ENCODE measurements around the gene PRCP. TPM values are rescaled to one million over a fixed set of nuclear protein-coding genes. Genes with fewer than 3 reads are reported as not detected.
"Not testable (repeated sequence)": the region's sequence is repeated elsewhere in the genome, so short reads cannot be mapped to it uniquely, and the experiment has no call there.

The PRCP gene
- total RNA-seq, 2 donors from 2014 or later = 27.4 to 47.9 TPM

DNA sequence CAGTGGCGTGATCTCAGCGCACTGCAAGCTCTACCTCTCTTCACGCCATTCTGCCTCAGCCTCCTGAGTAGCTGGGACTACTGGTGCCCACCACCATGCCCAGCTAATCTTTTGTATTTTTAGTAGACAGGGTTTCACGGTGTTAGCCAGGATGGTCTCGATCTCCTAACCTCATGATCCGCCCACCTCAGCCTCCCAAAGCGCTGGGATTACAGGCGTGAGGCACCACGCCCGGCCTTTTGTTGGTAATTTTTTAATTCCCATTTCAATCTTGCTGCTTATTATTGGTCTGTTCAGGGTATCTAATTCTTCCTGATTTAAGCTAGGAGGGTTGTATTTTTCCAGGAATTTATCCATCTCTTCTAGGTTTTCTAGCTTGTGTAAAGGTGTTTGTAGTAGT lies 19.6 kb upstream of the PRCP start:
- DNase-seq; intact Hi-C loops (cut with DNase I, micrococcal nuclease); ATAC-seq: not testable (repeated sequence)

DNA sequence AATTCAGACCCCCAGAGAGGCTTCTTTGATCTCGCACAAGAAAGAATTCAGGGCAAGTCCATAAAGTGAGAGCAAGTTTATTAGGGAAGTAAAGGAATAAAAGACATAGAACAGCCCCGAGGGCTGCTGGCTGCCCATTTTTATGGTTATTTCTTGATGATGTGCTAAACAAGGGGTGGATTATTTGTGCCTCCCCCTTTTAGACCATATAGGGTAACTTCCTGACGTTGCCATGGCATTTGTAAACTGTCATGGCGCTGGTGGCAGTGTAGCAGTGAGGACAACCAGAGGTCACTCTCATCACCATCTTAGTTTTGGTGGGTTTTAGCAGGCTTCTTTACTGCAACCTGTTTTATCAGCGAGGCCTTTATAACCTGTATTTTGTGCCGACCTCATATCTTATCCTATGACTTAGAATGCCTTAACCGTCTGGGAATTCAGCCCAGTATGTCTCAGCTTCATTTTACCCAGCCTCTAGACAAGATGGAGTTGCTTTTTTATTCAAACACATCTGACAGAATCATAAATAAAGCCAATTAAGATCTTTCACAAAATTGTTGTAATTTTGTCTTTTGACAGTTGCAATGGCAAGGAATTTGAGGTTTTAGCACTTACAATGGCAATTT lies 8.9 kb upstream of the PRCP start:
- intact Hi-C loops (cut with DNase I, micrococcal nuclease) = loop anchor here in 1 of 2 donors (10.0 kb wide), 3 partner anchors 166 to 346 kb away; partner anchors contain the start of genes ANKRD42 and RAB30
- DNase-seq = peak in 1 of 2 donors; percentile 14

DNA sequence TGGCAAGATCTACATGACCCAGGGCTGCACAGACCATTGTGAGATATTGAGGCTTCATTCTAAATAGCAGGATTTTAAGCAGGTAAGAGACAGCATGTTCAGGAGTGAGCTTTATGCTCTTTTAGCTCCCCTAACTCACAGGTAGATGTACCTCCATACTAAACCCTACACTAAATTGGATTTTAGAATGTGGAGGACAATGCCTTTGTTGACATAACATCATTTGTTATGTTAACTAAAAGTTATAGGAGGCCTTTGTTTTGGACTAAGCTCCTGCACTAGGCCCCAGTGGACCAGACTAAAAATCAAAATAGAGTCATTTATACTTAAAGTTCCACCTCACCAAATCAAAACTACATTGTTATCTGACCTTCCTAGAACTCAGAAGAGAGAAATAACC lies 8.1 kb upstream of the PRCP start:
- intact Hi-C loops (cut with DNase I, micrococcal nuclease) = loop anchor here in 1 of 2 donors (10.0 kb wide), 3 partner anchors 166 to 346 kb away; partner anchors contain the start of genes ANKRD42 and RAB30

More for the DNA sequence above, 8.9 kb upstream of the PRCP start:
- ATAC-seq = peak; percentile 61

DNA sequence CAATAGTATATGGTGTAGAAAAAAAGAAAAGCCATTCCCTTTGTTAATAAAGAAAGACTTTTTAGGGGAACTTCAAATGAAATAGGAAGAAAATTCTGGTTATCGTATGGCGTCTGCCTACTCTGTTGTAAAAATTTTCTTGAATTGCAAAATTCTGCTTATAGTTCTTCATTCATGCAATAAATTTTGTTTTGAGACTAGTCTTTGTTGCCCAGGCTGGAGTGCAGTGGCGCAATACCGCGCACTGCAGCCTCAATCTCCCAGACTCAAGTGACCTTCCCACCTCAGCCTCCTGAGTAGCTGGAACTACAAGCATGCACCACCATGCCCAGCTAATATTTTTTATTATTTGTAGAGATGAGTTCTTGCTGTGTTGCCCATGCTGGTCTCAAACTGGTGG lies 7.1 kb upstream of the PRCP start:
- intact Hi-C loops (cut with DNase I, micrococcal nuclease) = loop anchor here in 1 of 2 donors (10.0 kb wide), 3 partner anchors 167 to 347 kb away; partner anchors contain the start of genes ANKRD42 and RAB30
- DNase-seq (no peak), ATAC-seq (no peak)

More for the DNA sequence above, 8.1 kb upstream of the PRCP start:
- ATAC-seq = peak; percentile 6
- DNase-seq = no peak

DNA sequence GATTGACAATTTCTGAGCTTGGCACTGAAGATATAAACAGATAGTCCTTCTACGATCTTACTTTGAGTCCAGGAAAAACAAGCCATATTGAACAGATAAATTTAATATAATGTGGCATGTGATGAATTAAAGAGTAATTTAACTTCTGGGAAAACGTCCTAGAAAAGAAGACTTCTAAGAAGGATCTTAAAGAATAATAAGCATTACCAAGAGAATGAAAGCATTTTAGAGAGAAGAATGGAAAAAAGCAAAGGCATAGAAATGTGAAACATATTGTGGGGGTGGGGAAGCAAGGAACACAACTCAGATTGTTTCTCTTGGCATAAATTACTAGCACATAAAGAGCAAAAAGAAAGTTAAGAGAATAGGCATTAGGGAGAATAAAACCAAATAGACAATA lies 6.7 kb upstream of the PRCP start:
- no peak for DNase-seq
- intact Hi-C loops (cut with DNase I, micrococcal nuclease) = loop anchor here in 1 of 2 donors (10.0 kb wide), 3 partner anchors 168 to 348 kb away; partner anchors contain the start of genes ANKRD42 and RAB30
- ATAC-seq = no peak

DNA sequence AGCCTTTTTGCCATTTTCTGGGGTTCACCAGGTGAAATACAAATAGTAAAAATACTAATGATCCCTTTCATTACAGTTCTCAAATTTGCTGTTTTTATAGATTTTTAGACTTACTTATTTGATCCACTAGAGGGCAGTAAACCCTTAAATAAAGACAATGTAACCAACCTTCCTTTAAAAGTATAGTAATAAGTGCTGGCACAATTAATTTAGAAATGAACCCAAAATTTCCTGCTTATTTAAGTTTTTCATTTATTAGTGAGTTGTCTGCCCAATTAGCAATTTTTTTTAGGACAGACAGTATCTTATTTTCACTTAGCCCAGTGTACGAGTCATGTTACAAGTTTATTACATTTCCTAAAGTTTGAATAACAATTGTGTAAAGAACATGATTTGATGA lies 6.0 kb upstream of the PRCP start:
- no peak for ATAC-seq
- intact Hi-C loops (cut with DNase I, micrococcal nuclease) = loop anchor here in 1 of 2 donors (10.0 kb wide), 3 partner anchors 169 to 349 kb away; partner anchors contain the start of genes ANKRD42 and RAB30
- no peak for DNase-seq

DNA sequence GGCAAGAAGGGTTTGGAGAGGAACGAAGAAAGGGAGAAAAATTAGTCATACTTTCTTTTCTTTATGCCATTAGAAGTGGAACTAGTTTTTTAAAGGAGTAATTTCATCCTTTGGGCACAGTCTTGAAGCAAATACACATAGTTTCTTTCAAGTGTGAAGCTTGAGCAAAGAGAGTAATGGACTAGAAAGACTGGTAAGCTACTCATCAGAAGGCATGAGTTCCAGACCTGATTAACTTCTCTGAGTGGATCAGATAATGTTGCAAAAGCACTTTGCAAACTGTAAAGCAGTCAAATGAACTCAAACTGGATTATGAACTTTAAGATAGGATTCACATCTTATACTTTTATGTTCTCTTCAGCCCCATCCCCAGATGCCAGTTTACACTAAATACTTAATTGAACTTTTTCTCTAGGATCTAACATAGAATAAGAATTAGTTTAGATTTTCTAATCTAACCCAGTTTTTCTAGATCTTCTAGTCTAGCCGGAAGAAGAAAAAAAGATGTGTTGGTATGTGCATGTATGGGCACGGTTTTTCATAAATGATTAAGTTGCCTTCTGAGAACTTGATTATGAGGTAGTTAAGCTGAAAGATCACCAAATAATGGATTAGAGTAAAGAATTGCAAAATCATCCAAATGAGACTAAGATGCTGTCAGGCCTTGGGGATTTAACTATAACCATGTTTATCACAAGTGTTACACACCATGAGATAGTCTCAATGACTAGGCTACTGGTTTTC lies 3.8 kb upstream of the PRCP start:
- ATAC-seq (no peak), DNase-seq (no peak)
- intact Hi-C loops (cut with DNase I, micrococcal nuclease) = loop anchor here in 1 of 2 donors (10.0 kb wide), 3 partner anchors 171 to 351 kb away; partner anchors contain the start of genes ANKRD42 and RAB30

DNA sequence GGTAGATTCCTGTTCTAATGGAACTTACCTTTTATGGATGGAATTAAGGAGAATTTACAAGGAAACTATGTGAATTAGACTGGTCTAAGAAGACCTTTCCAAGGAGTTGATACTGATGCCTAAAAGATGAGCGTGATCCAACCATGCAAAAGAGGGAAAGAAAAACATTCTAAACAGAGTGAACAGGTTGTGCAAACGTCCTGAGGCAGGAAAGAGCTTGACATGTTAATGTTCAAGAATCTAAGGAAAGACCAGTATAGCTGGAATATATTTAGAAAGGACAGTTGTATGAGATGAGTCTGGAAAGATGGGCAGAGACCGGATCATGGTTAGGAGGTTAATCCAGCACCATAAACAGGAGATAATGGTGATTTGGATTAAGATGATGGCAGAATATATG lies 2.6 kb upstream of the PRCP start:
- intact Hi-C loops (cut with DNase I, micrococcal nuclease) = loop anchor here in 1 of 2 donors (10.0 kb wide), 3 partner anchors 172 to 352 kb away; partner anchors contain the start of genes ANKRD42 and RAB30
- no peak for DNase-seq
- ATAC-seq = no peak

DNA sequence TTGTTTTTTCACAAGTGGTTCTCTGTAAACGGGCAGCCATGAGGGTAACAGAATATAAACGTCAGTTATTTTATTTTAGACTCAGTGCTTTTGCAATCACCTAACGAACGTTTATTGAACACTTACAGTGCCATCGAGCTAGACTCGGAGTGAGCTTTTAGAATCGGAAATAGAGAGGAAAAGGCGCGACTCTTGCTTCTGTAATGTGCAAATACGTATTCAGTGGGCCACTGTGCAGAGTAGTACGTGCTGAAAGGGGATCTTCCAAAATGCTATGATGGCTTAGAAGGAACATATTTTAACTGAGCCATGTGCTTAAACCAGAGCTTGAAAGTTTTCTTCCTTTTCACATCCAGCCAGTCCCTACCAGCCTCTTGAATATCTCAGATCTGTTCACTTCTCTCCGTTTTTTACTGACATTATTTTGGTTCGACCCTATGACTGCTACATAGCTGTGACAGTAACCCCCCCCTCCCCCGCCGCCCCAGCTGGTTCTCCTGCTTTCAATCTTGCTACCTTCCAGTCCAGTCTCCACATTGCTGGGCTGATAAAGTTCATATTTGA lies 1.8 kb upstream of the PRCP start:
- ATAC-seq (no peak), DNase-seq (no peak)
- intact Hi-C loops (cut with DNase I, micrococcal nuclease) = loop anchor here in 1 of 2 donors (10.0 kb wide), 3 partner anchors 173 to 353 kb away; partner anchors contain the start of genes ANKRD42 and RAB30

DNA sequence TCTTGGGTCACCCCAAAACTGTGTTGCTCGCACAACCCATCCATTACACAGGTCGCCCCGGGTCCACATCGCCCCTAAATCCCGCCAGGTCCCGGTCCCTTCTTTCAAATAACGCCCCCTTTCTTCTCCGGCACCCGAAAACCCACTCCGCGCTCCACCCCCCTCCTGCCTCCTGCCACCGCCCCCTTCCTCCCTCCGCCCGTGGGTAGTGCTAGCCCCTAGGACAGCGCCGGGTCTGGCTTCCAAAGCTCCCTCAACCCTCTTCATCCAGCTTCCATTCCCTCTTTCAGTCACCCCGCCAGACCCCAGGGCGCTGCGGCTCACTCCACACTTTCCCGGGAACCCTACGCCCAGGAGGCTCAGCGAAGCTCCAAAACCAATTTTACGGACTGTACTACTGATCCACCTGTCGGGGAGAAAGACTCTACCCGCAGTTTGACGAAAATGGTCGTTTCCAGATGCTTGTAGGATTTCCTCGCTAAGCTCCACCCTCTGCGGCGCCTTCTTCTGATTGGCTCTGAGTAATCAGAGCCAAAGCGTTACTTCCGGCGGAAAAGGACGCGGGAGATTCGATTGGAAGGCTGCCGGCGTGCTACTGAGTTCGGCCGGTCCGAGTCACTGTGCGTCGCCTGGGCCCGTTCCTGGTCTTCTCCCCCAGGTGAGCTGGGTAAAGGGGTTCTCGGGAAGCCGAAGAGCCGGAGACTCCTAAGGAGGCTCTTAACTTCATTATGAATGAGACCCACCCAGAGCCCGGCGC lies 1.1 kb upstream of the PRCP start, which contains the start of gene DDIAS:
Gene DDIAS (plus strand): TSS at position 572 of the 757 bp plus-strand sequence. CDS start 13,003 bp downstream, outside the sequence.
- ATAC-seq (peak; percentile 84), DNase-seq (peak; percentile 97 to 98)
- intact Hi-C loops (cut with DNase I, micrococcal nuclease) = loop anchor here in 1 of 2 donors (10.0 kb wide), 3 partner anchors 173 to 353 kb away; partner anchors contain the start of genes ANKRD42 and RAB30

DNA sequence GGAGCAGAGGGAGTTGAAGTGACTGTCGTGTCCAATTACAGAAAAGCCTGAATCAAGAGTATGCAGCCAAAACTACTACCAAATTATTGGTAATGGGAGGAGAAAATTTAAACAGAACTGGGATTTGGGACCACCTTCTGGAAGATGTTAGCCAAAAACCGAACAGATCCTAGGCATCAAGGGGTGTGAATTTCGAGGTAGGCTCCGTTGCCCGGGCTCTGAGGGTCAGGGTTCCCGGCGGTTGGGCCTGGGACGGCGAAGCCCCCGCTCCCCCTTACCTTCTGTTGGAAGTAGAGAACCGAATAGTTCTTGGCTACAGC lies 313 bp downstream of the PRCP start:
- DNase-seq (no peak), ATAC-seq (no peak)
- intact Hi-C loops (cut with DNase I, micrococcal nuclease) = loop anchor here in 1 of 2 donors (10.0 kb wide), 3 partner anchors 175 to 355 kb away; partner anchors contain the start of genes ANKRD42 and RAB30

DNA sequence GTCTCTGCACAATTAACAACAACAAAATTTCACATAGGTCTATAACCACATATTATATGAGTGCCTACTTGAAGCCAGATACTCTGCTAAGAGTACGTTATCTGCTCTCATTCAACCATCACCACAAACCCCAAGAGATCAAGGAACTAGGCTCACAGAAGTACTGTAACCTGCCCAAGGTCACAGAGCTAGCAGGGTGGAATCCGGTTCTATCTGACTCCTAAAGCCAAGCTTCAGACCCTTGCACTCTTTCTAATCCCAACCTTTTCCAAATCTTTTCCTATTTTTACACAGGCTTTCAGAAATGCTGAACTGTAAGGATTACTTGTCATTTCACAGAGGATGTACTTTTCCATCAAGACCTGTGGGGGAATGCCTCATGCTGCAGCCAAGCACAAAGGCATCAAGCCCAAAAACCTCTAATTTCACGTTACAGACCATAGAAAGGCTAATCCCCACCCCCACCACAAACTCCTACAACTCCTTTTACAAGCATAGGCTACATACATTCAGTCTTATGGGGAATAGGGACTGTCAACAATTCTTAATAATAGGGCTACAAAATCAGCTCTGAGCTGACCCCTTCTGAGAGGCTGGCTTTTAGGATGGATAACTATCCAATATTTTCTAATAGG lies 927 bp downstream of the PRCP start:
- intact Hi-C loops (cut with DNase I, micrococcal nuclease) = no loop called here
- no peak for ATAC-seq
- no peak for DNase-seq

DNA sequence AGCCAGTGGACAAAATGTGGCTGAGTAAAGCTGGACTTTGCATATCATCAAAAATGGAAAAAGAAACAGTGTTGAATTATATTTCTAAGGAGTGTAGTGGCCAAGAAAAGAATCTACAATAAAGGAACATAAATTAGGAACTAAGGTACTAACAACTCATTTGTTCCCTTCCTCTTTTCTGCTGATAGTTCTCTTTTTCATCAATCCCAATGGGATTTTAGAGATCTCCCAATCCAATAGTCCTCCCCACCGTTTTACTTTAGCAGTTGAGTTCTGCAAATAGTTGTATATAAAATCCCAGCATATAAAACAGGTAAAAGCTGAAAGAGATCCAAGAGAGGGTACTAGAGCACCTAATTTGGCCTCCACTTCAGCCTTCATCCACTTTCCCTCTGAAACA lies 2.0 kb downstream of the PRCP start:
- ATAC-seq = no peak
- intact Hi-C loops (cut with DNase I, micrococcal nuclease) = no loop called here
- no peak for DNase-seq

DNA sequence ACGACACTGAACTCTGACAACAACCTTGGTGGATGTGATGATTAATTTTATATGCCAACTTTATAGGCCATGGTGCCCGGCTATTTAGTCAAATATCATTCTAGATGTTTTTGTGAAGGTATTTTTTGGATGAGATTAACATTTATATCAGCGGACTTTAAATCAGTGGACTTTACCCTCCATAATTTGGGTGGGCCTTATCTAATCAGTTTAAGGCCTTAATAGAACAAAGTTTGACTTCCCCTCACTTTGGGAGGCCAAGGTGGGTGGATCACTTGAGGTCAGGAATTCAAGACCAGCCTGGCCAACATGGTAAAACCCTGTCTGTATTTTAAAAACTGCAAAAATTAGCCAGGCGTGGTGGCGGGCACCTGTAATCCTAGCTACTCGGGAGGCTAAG lies 4.0 kb downstream of the PRCP start:
- ATAC-seq (no peak), DNase-seq (no peak)
- intact Hi-C loops (cut with DNase I, micrococcal nuclease) = no loop called here

DNA sequence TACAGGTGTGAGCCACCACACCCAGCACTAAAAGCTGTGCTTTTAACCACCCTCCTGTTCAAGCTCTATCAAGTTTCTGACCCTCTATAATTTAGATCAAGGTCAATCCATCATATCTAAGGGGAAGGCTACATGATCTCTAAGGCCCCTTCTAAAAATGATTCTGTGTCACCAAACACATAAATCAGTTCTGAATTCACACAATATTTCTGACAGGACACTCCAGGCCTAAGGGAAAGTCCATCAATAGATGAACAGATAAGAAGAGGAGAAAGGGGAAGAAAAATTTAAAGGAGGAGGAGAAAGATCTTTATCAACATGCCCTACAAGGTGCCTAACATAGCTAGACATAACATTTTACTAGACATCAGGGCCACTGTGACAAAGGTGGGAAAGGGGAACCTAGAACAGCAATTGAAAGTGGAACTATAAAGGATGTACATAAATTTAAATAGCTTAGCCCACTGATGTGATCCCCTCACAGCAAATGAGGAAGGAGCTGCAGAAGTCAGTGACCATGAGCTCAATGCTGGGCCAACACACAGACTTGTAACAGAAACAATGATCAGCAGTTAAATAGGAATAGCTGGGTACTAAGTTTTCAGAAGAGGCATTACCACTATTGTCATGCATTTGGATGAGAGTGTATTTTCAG lies 4.7 kb downstream of the PRCP start:
- no peak for DNase-seq
- ATAC-seq = no peak
- intact Hi-C loops (cut with DNase I, micrococcal nuclease) = no loop called here

DNA sequence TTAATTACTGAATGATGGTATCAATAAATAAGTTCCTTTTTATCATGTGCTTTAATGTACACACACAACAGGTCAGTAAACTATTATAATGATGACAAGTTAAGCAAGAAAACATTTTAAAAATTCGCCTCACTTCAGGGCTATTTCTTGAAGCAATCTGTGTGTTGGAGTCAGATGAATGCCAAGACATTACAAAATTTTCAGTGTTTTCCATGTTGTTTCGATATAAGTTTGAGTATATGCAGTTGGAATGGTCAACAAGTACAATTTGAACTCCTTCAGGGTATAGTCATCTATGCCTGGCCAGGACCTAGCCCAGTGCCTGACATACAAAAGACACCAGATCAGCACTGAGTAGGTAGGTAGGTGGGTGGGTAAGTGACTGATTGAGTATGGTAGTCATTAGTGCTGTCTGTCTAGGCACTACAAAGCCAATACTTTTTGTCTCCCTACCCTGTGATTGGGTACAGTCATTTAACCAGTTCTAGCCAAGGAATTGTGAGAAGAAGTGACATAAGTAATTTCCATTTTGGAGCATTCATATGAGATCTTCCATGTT lies 7.5 kb downstream of the PRCP start:
- DNase-seq = no peak
- intact Hi-C loops (cut with DNase I, micrococcal nuclease) = no loop called here
- no peak for ATAC-seq

DNA sequence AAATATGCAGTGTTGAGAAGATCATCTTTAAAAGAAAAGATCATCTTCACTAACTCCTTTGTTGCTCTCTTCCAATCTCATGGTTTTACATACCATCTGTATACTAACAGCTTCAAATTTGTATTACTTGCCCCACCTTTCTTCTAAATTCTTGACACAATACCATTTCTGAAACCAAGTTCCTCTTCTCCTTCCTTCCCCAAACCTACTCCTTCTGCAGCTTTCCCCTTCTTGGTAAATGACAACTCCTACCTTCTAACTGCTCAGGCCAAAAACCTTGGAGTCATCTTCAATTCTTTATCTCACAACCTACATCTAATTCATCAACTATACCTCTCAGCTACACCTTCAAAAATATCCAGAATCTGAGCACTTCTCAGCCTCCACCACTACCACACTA lies 9.3 kb downstream of the PRCP start:
- ATAC-seq = no peak
- DNase-seq = no peak
- intact Hi-C loops (cut with DNase I, micrococcal nuclease) = no loop called here

All from left colon (tissue), 2 donors.